GM21619 (cell line): ENCODE data around the gene TNS1.

ENCODE experiments used
- ATAC-seq: cut with Tn5 transposase; IDR thresholded peaks from one replicate; pipeline ENCODE4 v1.9.1; 2021; ENCODE audit not compliant: unreplicated experiment

The TNS1 gene

DNA sequence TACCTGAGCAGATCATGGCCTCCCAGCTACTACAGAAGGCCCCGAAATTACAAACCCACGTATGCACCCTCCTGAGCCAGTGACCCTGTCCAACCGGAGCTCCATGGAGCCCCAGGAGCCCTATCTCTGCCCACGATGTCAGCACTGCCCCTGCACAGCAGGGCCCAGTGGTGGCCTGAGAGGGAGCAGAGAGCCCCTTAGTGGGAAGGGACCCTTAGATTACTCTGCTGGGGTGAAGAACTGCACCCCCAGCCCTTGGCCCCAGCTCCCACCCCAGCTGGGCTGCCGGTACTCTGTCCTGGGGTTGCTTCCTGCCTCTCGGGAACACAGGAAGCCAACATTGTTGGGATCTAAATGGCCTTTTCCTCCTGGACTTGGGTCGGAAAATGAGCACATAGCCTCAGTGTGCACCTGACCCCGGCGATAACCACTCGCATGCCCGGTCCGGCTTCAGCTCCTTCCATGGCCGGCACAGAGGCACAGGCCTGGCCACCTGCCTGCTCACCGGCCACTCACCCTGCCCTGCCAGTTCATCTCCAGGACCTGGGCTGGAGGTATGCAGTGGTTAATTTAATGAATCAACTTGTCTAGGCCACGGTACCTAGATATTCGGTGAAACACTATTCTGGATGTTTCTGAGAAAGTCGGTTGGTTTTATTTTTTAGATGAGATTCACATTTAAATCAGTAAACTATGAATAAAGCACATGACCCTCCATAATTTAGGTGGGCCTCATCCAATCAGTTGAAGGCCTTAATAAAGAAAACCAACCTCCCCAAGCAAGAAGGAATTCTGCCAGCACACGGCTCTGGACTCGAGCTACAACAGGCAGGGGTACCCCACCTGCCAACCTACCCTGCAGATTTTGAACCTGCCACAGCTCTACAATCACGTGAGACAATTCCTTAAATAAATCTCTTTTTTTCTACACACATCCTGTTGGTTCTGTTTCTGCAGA is 19.2 kb downstream of the TNS1 start:
- ATAC-seq, result no peak

GRCh38 chr2:217981971-217982370 is 20.8 kb downstream of the TNS1 start:
- ATAC-seq, result no peak

DNA sequence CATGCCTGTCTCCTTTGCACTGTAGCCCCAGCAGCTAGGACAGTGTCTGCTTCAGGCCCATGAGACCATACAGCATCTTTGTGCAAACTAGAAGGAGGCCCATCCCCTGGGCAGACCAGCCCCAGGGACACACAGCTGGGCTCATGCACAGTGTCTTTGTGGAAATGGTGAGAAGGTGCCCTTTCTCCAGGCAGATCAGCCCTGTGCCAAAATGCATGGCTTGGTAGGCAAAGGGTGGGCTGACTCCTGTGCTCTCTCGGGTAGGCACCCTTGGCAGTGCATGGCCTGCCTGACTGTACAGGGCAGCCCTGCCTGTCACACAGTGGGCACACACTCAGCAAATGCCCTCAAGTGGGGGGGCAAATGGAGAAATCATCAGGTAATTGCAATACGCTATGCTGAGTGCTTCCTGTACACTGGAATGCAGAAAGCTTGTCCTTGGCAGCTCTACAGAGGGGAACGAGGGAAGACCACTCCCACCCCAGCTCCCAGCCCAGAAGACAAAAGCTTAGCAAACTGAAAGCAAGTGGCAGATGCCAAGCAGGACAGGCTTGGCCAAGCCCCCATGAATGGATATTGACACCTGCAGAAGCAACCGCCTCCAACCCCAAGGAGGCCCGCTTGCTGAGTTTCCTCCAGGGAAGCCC is 21.6 kb downstream of the TNS1 start:
- no peak for ATAC-seq

DNA sequence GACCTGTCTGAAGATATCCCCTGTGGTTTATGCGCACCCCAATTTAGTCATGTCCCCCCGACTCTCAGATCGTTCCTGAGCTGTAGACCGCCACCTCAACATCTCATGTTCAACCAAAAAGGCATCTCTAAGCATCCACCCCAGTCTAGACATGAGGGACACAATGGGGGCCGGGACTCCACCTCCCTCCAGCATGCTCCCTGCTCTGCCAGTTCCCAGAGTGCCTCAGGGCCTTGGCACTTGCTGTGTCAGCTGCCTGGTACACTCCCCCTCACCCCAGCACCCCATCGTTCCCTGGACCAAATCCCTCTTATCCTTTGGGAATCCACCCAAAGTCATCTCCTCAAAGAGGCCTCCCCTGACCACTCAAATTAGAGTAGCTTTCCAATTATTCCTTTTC is 22.2 kb downstream of the TNS1 start:
- ATAC-seq, result no peak

GRCh38 chr2:217980036-217980435 is 22.8 kb downstream of the TNS1 start:
- ATAC-seq, result no peak

DNA sequence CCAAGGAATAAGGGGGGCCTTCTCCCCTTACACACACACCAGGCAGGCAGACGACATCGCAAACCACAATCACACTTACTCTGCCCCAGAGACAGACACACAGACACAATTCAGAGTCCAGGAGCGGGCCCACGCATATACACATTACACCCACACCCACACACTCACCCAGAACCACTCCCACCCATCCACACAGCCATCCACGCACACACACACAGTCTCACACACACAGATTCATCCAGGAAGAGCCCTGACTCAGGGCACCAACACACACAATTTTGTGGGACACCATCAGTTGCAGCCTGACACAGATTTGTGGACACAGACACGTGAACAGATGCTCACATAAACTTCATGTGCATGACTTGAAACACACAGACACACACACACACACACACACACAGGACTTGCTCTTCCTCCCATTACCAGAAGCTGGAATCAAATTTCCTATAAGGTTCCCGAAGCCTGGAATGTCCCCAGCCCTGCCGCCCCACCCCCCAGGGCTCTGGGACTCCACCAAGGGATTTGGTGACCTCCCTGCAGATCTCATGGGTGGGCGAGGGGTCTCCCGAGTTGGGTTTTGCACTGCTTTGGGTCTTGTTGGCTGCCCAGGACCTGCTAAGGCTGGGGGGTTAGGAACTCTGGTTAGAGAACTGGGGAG is 23.5 kb downstream of the TNS1 start:
- no peak for ATAC-seq

GRCh38 chr2:217978536-217979150 is 24.2 kb downstream of the TNS1 start:
- no peak for ATAC-seq

GRCh38 chr2:217977840-217978535 is 24.8 kb downstream of the TNS1 start:
- ATAC-seq, result no peak

- ATAC-seq, result no peak
These were observed 26.5 kb downstream of the TNS1 start for GRCh38 chr2:217976301-217976700.

- ATAC-seq, result no peak
These were observed 27.2 kb downstream of the TNS1 start for GRCh38 chr2:217975626-217976025.

DNA sequence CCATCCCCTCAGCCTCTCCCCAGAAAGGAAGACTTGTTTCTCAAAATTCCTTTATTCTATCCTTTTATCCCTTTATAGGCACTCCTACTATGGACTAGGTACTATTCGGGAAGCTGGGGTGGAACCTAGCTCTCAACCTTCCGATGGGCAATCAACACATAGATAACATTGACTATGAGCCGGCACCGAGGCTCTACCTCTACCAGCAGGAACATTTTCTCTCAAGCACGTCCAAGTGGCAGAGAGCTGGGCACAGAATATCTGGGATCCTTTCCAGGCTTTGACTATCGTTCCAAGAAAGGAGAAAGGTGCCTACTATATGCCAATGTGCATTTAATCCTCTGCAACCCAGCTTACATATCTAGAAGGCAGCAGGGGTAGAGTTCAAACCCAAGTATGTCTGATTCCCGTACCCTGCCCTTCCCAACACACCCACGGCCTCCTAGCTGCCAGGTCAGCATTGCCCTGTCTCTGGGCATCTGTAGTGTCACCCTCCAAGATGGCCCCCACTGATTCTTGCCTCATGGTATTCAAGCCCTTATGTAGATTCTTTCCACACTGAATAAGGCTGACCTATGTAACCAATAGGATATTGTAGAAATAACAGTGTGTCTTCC is 28.3 kb downstream of the TNS1 start:
- no peak for ATAC-seq

DNA sequence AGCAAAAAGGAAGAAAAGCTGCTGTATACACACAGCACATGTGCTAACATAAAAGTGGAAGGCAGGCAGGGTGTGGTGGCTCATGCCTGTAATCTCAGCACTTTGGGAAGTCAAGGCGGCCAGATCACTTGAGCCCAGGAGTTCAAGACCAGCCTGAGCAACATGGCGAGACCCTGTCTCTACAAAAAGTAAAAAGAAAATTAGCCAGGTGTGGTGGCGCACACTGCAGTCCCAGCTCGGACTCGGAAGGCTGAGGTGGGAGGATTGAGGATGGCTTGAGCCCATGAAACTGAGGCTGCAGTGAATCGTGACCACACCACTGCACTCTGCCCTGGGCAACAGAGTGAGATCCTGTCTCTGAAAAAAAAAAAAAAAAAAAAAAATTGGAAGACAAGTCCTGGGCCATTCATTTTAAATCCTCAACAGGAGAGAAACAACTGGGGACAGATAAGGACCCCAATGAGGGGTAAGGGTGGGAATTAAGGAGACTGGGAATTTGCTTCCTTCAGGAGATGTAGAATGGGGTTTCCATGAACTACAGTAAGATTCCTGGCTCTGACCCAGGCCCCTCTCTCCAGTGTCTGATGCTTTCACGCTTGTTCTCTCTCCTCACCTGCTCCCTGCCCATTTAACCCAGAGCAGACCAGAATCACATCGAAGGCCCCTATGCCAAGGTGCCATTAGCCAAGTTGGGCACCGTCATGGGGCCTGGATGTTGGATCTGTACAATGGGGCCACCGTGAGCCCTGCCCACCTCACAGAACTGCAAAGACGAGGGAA is 29.6 kb downstream of the TNS1 start:
- ATAC-seq, result no peak

DNA sequence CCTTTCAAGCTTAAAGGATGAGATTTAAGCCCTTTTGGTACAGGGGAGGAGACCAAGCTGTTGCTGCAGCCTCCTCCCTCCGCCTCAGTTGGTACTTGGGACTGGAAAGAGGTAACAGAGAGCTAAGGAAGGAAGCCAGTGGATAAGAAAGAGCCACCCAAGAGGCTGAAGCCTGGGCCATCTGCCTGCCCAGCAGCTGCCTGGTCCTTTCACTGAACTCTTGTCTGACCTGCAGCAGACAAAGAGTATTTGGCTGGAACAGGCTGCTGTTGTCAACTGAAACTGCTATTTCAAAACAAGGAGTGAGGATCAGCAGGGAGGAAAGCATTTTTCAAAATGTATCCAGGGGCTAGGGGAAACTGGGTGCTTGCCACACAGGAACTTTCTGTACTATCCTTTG is 30.3 kb downstream of the TNS1 start:
- ATAC-seq, result no peak

DNA sequence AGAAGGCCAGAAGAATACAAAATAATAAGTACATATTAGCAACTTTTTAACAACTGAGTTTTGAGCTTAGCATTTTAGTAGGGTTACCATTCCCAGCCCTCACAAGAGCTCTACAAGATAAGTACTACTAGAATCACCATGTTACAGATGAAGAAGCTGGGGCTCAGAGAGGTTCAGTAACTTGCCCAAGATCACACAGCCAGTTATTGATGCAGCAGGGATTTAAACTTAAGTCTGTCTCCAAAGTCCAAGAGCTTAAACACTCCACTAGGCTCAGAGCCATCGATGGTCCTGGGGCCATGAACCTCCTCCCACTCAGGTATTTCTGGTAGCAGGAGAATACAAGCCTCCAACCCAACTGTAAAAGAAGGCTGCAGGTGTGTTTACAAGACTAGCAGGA is 30.8 kb downstream of the TNS1 start:
- ATAC-seq, result no peak

DNA sequence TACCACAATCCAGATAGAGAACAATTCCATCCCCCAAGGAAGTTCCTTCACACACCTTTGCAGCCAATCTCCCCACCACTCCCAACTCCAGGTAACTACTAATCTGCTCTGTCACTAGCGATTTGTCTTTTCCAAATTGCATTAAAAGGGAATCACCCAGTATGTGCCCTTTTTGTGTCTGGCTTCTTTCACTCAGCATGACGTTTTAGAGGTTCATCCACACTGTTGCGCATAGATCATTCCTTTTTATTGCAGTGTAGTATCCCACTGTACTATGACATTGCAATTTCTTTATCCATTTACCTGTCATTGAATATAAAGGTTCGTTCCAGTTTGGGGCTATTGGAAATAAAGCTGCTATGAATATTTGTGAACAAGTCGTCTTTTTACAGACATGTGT is 31.6 kb downstream of the TNS1 start:
- ATAC-seq, result no peak

- no peak for ATAC-seq
These were observed 32.6 kb downstream of the TNS1 start for GRCh38 chr2:217970206-217970605.

GRCh38 chr2:217969588-217969987 is 33.2 kb downstream of the TNS1 start:
- ATAC-seq, result no peak

GRCh38 chr2:217968023-217968422 is 34.8 kb downstream of the TNS1 start:
- no peak for ATAC-seq

- no peak for ATAC-seq
These were observed 36.2 kb downstream of the TNS1 start for GRCh38 chr2:217966423-217967070.
